Urinary bladder (tissue), 4 donors: Measurements from ENCODE around the gene STAT4. TPM values are rescaled to one million over a fixed set of nuclear protein-coding genes. Genes with fewer than 3 reads are reported as not detected.

ENCODE experiments used
- DNase-seq: peaks from one replicate; pipeline ENCODE4 v3.0.0-alpha.2; 2015; ENCODE audit errors: extremely low spot score
- H3K27ac ChIP-seq: one replicate; pipeline ENCODE4 v1.5.1; 2013; ENCODE audit warnings: low read depth, mild to moderate bottlenecking, moderate library complexity
- H3K36me3 ChIP-seq: one replicate; pipeline ENCODE4 v1.6.1; 2013; ENCODE audit warnings: mild to moderate bottlenecking, moderate library complexity; ENCODE audit not compliant: insufficient read depth
- H3K4me1 ChIP-seq: one replicate; pipeline ENCODE4 v1.6.1; 2013; ENCODE audit warnings: mild to moderate bottlenecking, moderate library complexity; ENCODE audit not compliant: insufficient read depth
- H3K4me3 ChIP-seq: one replicate; pipeline ENCODE4 v1.5.1; 2013; ENCODE audit warnings: low read depth, low read length
- WGBS: extraction: QIAGEN DNeasy Blood & Tissue Kit; methylation state at CpG from one replicate; pipeline ENCODE4 v1.1.7; 2013; 5-methylcytosine and 5-hydroxymethylcytosine counted together
- polyA plus RNA-seq: library from polyadenylated mRNA; stranded (reverse); fragments of 200-250 nt; gene quantifications from one replicate; pipeline ENCODE4 v1.2.3, GENCODE V29; 2013
- total RNA-seq: library from RNA; depleted of rRNA; stranded (reverse); fragments of >200 nt; gene quantifications from one replicate; pipeline ENCODE4 v1.2.3, GENCODE V29; 2014
- donor health status: healthy with polysubstance abuse.
- donor health status: healthy.

STAT4 gene
- total RNA-seq (7.1 TPM), polyA plus RNA-seq (0.80 TPM)

DNA sequence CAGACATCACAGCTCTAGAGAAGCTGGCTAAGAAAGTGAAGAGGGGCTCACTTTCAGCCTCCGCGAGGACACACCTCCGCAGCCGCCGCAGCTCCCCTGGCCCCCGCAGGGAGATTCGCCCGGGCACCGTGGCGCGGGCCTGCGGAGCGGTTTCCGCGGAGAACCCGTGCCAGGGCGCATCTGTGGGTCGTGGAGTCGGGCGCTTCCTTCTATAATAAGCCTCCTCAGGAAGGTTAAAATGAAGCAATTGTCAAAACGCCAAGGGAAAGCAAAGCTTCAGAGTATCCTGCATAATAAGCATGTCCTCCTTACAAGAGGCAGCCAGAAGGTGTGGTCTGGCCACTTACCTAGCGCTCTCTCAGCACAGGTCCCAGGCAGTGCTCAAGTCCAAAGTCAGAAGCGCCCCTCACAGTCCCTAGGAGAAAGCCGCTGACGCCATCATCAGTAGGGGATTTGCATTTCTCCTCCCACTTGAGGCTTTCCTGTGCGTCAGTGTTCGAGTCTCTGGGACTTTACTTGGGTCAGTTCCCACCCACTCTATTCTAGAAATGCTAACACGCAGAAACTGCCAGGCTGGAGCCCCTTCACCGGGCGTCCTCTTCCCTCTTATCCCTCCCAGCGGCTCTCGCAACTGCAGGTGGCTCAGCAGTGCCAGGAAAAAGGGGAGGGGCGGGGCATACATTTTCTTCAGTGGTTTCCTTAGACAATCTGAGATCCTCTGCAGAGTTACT lies at the start of gene STAT4:
STAT4 (minus strand) TSS at position 395 of the 731 bp plus-strand sequence. CDS start 2,791 bp downstream, outside the sequence.
- Histone ChIP-seq H3K4me1 (no peaks in the 10 kb centered on the region), H3K27ac (peak within 1 kb of the TSS; percentile 74), H3K4me3 (peak within 1 kb of the TSS; percentile 39), H3K36me3 (no peaks in the 10 kb centered on the region)
- 5% methylated on average over 33 of the region's 33 CpGs for WGBS
- DNase-seq = no peak

- H3K27ac ChIP-seq = no peak overlapping the region
- WGBS = 95% methylated on average over 6 of the region's 6 CpGs
- no peaks in the 10 kb centered on the region for H3K4me1 ChIP-seq
- no peak overlapping the region for H3K4me3 ChIP-seq
- H3K36me3 ChIP-seq = no peaks in the 10 kb centered on the region
- no peak for DNase-seq
Observed at GRCh38 chr2:191199929-191200512, 49.2 kb upstream of the STAT4 start.

- WGBS = 95% methylated on average over 4 of the region's 4 CpGs
- H3K4me3 ChIP-seq = no peak overlapping the region
- DNase-seq = no peak
- no peak overlapping the region for H3K27ac ChIP-seq
- H3K36me3 ChIP-seq = no peaks in the 10 kb centered on the region
- H3K4me1 ChIP-seq = no peaks in the 10 kb centered on the region
Observed at GRCh38 chr2:191198271-191198670, 47.5 kb upstream of the STAT4 start.

- H3K4me3 ChIP-seq = no peak overlapping the region
- no peaks in the 10 kb centered on the region for H3K4me1 ChIP-seq
- 79% methylated on average over 3 of the region's 3 CpGs for WGBS
- DNase-seq = no peak
- H3K27ac ChIP-seq = no peak overlapping the region
- H3K36me3 ChIP-seq = no peaks in the 10 kb centered on the region
Observed at GRCh38 chr2:191197096-191197495, 46.3 kb upstream of the STAT4 start.

DNA sequence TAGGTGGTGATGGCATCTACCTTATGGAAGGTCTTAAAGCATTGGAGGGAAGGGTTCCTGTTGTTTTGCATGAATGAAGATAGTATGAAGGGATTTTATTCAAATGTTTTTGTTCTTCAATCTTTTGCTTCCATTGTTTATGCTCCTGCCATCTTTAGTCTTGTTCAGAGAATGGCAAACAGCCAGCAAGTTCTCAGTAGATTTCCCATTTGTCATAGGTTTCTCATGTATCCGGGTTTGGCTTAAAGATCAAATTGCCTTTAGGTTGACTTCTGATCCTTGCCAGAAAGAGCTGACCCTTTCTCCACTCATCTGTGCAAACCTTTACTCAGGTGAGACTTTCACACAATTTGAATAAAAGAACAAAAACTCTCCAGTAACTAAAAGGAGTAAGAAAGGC lies 44.2 kb upstream of the STAT4 start:
- WGBS = 64% methylated on average over 1 of the region's 1 CpG
- no peak overlapping the region for H3K27ac ChIP-seq
- H3K36me3 ChIP-seq = no peaks in the 10 kb centered on the region
- H3K4me1 ChIP-seq = no peaks in the 10 kb centered on the region
- no peak overlapping the region for H3K4me3 ChIP-seq
- DNase-seq = no peak

DNA sequence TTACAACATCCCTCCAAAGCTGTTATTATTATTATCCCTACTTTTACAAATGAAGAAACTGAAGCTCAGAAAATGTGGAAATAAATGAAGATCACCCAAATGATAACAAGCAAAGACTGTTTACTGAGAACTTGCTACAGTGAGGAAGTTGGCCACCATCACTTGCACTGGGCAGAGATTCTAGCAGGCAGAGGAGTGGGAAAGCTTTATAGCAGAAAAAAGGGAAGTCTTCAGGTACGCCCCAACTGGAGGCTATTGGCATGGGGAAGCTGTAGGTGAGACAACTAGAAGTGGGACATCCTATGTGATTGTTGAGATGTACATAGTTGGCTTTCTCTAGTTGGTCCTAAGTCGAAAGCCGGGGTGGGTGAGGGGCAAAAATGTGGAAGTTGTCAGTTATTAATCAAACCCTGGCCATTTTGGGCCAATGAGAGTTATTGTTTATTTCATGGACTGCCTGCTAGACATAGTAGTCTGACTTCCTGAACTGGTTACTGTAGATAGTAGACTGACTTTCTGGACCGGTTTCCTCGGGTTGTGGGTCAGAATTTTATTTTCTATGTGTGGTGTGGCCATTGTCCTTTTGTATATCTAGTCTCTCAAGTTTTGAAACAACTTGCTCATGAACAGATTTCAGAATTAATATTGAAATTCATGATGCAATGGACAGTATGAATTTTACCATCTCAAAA lies 40.2 kb upstream of the STAT4 start:
- 95% methylated on average over 5 of the region's 5 CpGs for WGBS
- no peak overlapping the region for H3K4me3 ChIP-seq
- H3K4me1 ChIP-seq = no peaks in the 10 kb centered on the region
- H3K36me3 ChIP-seq = no peaks in the 10 kb centered on the region
- no peak overlapping the region for H3K27ac ChIP-seq
- no peak for DNase-seq

DNA sequence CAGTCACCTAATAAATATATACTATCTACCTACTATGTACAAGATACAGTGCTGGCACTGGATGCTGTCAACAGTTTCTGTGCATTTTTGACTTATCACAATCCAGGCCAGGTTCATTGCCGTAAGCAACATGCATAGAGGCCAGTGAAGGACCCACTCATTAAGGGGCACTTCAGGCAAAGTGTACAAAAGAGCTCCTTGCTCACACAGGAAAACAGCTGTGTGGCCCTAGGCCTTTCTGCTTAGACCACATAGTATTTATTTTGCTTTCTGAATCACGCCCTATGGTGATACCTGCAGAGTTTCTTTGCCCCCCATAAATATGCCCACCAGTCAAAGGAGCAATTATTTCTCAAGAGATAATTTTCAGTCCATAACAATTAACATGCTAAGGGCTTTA lies 39.6 kb upstream of the STAT4 start:
- WGBS = 96% methylated on average over 2 of the region's 2 CpGs
- H3K4me1 ChIP-seq = no peaks in the 10 kb centered on the region
- H3K27ac ChIP-seq = no peak overlapping the region
- H3K4me3 ChIP-seq = no peak overlapping the region
- DNase-seq = no peak
- no peaks in the 10 kb centered on the region for H3K36me3 ChIP-seq

GRCh38 chr2:191189112-191189635 lies 38.4 kb upstream of the STAT4 start:
- H3K4me1 ChIP-seq = no peaks in the 10 kb centered on the region
- no peaks in the 10 kb centered on the region for H3K36me3 ChIP-seq
- 92% methylated on average over 8 of the region's 8 CpGs for WGBS
- no peak overlapping the region for H3K27ac ChIP-seq
- DNase-seq = no peak
- no peak overlapping the region for H3K4me3 ChIP-seq

DNA sequence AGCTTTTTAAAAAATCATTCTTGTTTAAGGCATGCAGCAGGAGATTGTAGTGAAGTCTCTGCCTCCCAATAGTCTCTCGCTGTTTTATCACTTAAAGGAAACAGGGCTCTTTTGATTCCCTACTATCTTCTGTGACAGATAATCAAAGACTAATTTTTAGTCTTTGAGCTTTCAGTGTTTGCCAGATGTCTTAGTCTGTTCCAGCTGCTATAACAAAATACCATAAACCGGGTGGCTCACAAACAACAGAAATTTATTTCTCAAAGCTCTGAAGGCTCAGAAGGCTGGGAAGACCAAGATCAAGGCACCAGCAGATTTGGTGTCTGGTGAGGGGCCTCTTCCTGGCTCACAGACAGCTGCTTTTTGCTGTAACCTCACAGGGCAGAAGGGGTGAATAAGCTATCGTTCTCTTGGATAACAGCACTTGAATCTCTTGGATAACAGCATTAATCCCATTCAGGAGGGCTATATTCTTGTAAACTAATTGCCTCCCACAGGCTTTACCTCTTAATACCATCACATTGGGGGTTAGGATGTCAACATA lies 37.8 kb upstream of the STAT4 start:
- no peaks in the 10 kb centered on the region for H3K4me1 ChIP-seq
- 65% methylated on average over 3 of the region's 3 CpGs for WGBS
- H3K36me3 ChIP-seq = no peaks in the 10 kb centered on the region
- H3K4me3 ChIP-seq = no peak overlapping the region
- no peak overlapping the region for H3K27ac ChIP-seq
- DNase-seq = no peak

DNA sequence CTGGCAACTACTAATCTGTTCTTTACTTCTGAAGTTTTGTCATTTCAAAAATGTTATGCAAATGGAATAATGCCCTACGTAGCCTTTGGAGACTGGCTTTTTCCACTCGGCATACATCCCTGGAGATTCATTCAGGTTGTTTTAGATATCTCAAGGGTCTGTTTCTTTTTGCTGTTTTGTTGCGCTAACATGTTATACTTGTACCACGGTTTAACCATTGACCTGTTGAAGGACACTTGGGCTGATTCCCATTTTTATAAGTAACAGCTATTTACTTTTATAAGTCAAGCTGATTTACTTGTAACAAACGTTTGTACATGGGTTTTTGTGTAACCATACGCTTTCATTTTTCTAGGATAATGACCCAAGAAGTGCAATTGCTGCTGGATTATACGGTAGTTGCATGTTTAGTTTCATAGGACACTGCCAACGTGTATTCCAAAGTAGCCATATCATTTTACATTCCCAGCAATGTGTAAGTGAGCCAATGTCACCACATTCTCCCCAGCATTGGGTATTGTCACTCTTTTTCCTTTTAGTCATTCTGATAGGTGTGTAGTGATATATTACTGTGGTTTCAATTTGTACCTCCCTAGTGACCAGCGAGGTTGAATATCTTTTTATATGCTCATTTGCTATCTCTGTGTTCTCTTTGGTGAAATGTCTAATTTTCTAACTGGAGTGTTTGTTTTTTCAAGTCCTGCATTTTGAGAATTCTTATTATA lies 36.5 kb upstream of the STAT4 start:
- no peak for DNase-seq
- no peaks in the 10 kb centered on the region for H3K36me3 ChIP-seq
- H3K4me1 ChIP-seq = no peaks in the 10 kb centered on the region
- H3K4me3 ChIP-seq = no peak overlapping the region
- no peak overlapping the region for H3K27ac ChIP-seq
- WGBS = 74% methylated on average over 9 of the region's 9 CpGs

- DNase-seq = no peak
- H3K36me3 ChIP-seq = no peaks in the 10 kb centered on the region
- no peak overlapping the region for H3K4me3 ChIP-seq
- WGBS = 76% methylated on average over 2 of the region's 2 CpGs
- no peaks in the 10 kb centered on the region for H3K4me1 ChIP-seq
- H3K27ac ChIP-seq = no peak overlapping the region
Observed at GRCh38 chr2:191184457-191184856, 33.7 kb upstream of the STAT4 start.

DNA sequence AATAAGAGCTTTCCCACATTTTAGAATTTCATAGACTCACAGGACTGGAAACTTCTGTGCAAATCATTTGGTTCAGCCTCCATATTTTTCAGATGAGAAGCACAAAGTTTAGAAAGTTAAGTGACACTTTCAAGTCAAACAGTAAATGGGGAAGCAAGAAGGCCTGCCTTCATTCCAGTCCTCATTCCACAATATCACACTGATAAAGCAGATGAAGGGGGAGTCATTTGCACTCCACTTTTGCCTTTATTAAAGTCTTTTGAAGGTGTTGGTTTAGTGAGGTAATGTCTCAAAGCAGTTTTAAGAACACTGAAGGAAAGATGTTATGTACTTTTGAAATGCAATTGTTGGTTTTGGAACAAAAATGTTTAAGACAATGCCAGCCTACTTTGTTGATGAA lies 32.7 kb upstream of the STAT4 start:
- no peaks in the 10 kb centered on the region for H3K36me3 ChIP-seq
- H3K27ac ChIP-seq = no peak overlapping the region
- no peak for DNase-seq
- no peaks in the 10 kb centered on the region for H3K4me1 ChIP-seq
- H3K4me3 ChIP-seq = no peak overlapping the region

GRCh38 chr2:191183081-191183480 lies 32.3 kb upstream of the STAT4 start:
- no peak for DNase-seq
- 90% methylated on average over 2 of the region's 2 CpGs for WGBS
- H3K4me3 ChIP-seq = no peak overlapping the region
- H3K36me3 ChIP-seq = no peaks in the 10 kb centered on the region
- H3K4me1 ChIP-seq = no peaks in the 10 kb centered on the region
- H3K27ac ChIP-seq = no peak overlapping the region
